ENCODE results near the gene ATP1A2.

ATP1A2 gene

GRCh38 chr1:160151303-160151702 is 35.7 kb downstream of the ATP1A2 start, which contains the start of gene ATP1A4:
ATP1A4 (plus strand) TSS chr1:160151603; CDS start chr1:160152041, 438 bp downstream.
- DNase-seq = no peak

- no peak for DNase-seq
Measured at GRCh38 chr1:160154790-160155189, 39.2 kb downstream of the ATP1A2 start.

GRCh38 chr1:160156361-160156760 is 40.8 kb downstream of the ATP1A2 start:
- no peak for DNase-seq

DNA sequence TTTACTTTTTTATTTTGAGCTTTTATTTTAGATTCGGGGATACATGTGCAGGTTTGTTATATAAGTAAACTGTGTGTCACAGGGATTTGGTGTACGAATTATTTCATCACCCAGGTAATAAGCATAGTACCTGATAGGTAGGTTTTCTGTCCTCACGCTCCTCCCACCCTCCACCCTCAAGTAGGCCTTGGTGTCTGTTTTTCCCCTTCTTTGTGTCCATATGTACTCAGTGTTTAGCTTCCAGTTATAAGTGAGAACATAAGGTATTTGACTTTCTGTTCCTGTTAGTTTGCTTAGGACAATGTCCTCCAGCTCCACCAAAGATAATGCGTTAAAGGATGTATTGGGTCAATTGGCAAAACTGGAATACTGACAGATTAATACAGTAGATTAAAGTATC is 41.6 kb downstream of the ATP1A2 start:
- DNase-seq = no peak

DNA sequence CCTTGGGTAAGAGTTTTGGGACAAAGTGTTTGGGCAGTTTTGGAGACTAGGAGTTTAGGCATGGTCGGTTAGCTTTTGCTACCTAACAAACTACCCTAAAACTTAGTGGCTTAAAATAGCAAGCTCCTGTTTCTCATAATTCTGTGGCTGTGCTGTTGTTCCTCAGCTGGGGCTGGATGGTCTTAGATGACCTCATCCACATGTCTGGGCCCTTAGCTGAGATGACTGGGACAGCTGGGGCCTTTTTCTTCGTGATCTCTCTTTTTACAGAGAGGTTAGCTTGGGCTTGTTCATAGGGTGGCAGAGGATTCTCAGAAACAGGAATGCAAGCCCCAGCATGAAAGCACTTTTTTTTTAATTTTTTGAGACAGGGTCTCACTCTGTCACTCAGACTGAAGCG is 42.5 kb downstream of the ATP1A2 start:
- DNase-seq = no peak

DNA sequence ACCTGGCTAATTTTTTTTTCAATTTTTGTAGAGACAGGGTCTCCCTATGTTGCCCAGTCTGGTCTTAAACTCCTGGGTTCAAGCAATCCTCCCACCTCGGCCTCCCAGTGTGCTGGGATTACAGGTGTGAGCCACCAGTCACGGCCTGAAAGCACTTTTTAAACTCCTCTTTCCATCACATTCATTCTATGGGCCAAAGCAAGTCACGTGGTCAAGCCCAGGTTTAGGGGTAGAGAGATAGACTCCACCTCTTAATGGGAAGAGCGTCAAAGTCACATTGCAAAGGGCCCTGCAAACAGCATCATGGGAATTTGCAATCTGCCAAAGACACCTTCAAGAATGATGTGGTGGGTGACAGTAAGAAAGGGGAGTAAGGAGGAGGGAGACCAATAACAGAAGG is 43.0 kb downstream of the ATP1A2 start:
- no peak for DNase-seq

GRCh38 chr1:160159846-160160245 is 44.3 kb downstream of the ATP1A2 start:
- no peak for DNase-seq

DNA sequence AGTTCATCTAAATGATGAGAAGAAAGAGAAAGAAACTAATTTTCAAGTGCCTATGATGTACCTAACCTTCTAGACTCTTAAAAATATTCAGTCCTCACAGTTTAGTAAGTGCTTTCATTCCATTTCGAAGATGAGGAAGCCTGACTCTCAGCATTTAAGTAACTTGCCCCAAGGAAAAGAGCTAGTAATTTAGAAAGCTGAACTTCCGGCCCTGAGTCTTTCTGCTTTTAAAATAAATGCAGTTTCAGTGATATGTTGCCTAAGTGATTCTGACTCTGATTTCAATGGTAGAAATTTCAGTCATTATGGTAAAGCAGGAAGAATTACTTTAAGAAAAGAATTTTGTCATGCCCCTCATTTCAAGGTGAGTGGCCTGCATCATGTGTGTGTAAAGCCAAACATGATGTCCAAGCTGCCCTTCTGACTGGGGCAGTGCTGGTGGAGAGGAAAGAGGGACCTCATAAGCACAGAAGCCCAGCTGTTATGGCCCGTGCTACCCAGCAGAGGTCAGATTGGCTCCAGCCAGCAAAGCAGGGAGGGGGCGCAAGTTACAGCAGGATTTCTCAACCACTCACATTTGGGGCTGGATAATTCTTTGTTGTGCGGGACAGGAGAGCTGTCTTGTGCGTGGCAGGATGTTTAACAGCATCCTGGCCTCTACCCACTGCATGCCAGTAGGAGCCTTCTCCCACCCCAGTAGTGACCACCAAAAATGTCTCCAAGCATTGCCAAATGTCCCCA is 46.6 kb downstream of the ATP1A2 start:
- DNase-seq = no peak

DNA sequence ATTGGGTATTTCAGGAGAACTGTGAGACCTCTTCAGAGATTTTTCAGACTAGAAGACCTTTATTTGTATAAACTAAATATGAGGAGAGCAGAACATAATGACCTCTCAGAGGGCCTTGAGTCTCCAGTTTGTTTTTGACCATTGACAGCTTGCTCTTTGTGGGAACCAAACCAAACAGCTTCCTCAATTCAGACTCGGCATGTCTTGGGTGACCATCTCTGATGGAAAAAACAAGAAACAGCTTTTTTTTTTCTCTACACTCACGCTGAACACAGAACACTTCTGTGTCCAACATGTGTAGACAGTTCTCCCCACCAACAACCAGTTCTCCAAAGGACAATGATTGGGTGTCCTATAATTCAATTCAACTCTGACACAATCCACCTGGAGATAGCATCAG is 47.4 kb downstream of the ATP1A2 start:
- DNase-seq = no peak

DNA sequence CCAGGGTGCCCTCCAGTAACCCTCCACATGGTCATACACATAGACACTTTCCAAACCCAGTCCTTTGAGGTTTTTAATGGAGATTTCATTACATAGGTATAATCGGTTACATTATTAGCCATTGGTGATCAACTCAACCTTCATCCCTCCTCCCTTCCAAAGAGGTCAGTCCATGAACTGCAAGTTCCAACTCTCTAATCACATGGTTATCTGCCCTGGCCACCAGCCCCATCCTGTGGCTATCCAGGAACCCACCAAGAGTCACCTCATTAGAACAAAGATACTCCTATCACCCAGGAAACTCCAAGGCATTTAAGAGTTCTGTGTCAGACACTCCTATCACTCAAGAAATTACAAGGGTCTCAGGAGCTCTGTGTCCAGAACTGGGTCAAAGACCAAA is 48.1 kb downstream of the ATP1A2 start:
- DNase-seq = no peak

DNA sequence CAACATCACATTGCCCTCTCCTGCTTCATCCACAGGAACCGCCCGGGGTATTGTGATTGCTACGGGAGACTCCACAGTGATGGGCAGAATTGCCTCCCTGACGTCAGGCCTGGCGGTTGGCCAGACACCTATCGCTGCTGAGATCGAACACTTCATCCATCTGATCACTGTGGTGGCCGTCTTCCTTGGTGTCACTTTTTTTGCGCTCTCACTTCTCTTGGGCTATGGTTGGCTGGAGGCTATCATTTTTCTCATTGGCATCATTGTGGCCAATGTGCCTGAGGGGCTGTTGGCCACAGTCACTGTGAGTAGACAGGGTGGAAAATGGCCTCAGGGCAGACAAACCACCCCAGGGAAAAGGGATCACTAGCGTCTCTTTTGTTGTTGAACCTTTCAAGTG is 48.6 kb downstream of the ATP1A2 start:
- no peak for DNase-seq

- DNase-seq = no peak
Measured at GRCh38 chr1:160166166-160166868, 50.8 kb downstream of the ATP1A2 start.

GRCh38 chr1:160167056-160167455 is 51.5 kb downstream of the ATP1A2 start:
- DNase-seq = no peak

- DNase-seq = no peak
Measured at GRCh38 chr1:160167580-160167979, 52.0 kb downstream of the ATP1A2 start.

DNA sequence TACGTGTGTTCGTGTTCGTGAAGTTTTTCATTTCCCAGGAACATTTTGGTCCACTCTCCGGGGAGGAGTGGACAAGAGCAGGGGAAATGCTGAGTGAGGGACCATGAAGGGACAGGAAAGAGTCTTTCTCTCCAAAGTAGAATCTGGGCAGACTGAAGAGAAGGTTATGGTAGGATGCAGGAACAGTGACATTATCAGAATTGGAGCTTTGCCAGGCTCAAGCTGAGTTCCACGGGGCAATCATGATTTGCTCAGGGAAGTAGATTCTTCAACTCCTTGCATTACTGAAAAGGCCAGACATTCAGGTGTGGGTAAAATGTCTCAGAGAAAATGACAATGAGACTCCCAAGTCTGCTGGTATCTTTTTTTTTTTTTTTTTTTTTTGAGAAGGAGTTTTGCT is 52.5 kb downstream of the ATP1A2 start:
- DNase-seq = no peak

- DNase-seq = no peak
Measured at GRCh38 chr1:160168609-160169369, 53.2 kb downstream of the ATP1A2 start.

- no peak for DNase-seq
Measured at GRCh38 chr1:160169553-160170399, 54.2 kb downstream of the ATP1A2 start.

DNA sequence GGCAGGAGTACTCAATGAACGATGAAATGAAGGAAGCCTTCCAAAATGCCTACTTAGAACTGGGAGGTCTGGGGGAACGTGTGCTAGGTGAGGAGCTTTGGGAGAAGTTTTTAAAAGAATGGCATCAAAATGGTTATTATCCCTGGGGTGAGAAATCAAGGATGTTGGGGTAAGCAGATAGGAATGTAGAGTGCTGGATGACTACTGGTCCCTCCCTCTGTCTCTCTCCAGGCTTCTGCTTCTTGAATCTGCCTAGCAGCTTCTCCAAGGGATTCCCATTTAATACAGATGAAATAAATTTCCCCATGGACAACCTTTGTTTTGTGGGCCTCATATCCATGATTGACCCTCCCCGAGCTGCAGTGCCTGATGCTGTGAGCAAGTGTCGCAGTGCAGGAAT is 55.8 kb downstream of the ATP1A2 start:
- DNase-seq = no peak

DNA sequence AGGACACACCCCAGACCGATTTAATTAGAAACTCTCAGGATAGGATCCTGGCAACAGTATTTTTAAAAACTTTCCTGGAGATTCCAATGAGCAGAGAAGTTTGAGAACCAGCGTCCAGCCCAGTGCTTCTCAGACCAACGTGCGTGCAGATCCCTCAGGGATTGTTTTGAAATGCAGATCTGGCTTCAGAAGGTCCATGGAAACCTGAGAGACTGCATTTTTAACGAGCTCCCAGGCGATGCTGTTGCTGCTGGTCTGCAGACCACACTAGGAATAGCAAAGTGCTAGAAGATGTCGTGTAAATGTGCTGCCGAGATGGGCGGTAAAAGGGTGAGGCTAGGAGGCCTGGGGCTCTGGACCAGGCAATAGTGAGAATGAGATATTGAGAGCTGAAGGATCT is 56.4 kb downstream of the ATP1A2 start:
- DNase-seq = no peak

GRCh38 chr1:160177231-160177630 is 61.7 kb downstream of the ATP1A2 start:
- DNase-seq = no peak

DNA sequence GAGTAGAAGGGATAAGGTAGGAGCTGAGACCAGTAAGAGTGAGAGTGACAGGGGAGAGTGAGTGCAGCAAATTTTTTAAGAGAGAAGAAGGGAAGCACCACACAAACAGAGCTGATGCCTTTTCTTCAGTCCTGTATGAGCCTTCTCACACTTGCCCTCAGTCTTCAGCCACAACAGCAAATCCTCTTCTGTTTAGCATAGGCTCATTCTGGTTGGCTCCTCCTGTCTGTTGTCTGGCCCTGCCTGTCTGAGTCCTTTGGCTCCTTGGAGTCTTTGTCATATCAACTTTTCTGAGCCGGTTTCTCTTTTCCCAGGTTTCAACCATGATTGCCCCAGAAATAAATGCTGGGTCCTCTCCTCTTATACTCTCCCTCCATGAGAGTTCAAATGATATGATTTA is 62.1 kb downstream of the ATP1A2 start:
- no peak for DNase-seq

- no peak for DNase-seq
Measured at GRCh38 chr1:160178731-160179130, 63.2 kb downstream of the ATP1A2 start.

DNA sequence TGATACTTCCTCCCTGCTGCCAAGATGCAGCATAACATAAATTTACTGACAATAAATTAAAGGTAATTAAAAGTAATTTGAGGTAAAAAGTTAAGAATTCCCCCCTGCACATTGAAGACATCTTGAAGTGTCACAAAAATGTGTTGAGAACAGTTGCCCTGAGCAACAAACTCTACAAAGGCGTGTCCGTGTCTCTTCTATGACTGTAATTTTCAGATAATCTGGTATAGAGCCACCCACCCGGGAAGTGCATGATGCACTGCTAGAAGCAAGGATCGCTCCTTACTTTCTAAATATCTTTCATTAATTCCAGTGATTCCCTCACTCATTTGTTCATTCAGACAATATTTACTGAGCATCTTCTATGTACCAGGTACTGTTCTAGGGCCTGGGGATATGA is 63.8 kb downstream of the ATP1A2 start:
- no peak for DNase-seq
